Stimulated activated naive CD4-positive, alpha-beta T cell treated with Interleukin-2 at 50 U/mL for 16 hours (primary cell): ENCODE measurements around the gene LIN7B.
"Not testable (repeated sequence)": the region's sequence is repeated elsewhere in the genome, so short reads cannot be mapped to it uniquely, and the experiment has no call there.

Experiments
- DNase-seq: peaks from one replicate; lab custom pipeline; 2025; lab: John Stamatoyannopoulos, UW

LIN7B gene

DNA sequence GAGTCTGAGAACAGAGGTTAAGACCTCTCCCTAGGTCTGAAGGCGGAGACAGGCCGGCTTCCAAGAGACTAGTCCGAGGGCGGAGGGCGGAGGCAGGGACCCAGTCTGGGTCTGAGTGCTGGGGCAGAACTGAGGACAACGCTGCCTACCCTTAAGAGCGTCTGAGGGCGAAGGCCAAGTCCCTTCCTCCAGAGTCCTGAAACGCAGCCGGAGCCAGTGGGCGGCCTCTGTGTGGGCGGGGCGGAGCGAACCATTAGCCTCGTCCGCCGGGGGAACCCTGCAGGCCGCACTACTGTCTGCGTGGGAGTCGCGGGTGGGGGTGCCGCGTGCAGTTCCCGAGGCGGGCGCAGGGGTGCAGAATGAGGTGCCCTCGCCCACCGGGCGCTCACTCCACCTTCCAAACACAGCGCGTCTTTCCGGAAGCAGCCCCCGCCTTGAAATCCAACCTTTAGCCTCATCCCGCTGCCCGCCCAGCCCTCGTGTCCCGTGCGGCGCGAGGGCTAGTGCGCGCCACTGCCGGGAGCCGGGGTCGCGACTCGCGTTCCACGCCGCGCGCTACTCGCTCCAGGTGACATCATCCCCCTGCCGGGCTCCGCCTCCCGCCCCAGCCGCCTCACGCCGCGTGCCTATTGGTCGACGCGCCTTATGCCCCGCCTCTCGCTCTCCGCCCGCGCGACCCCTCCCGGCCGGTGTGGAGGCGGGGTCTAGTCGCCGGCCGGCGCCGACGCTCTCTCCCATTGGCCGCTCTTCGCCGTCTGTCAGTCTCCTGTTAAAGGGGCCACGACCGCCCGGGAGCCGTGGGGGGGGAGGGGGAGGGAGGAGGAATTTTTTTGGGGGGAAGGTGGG, 4.6 kb downstream of the LIN7B start, which contains the start of gene C19orf73:
Gene C19orf73, minus strand, starts transcription at position 579 of the 846 bp plus-strand sequence. Its CDS starts 121 bp downstream, at position 458.
- peak; percentile 91 for DNase-seq

DNA sequence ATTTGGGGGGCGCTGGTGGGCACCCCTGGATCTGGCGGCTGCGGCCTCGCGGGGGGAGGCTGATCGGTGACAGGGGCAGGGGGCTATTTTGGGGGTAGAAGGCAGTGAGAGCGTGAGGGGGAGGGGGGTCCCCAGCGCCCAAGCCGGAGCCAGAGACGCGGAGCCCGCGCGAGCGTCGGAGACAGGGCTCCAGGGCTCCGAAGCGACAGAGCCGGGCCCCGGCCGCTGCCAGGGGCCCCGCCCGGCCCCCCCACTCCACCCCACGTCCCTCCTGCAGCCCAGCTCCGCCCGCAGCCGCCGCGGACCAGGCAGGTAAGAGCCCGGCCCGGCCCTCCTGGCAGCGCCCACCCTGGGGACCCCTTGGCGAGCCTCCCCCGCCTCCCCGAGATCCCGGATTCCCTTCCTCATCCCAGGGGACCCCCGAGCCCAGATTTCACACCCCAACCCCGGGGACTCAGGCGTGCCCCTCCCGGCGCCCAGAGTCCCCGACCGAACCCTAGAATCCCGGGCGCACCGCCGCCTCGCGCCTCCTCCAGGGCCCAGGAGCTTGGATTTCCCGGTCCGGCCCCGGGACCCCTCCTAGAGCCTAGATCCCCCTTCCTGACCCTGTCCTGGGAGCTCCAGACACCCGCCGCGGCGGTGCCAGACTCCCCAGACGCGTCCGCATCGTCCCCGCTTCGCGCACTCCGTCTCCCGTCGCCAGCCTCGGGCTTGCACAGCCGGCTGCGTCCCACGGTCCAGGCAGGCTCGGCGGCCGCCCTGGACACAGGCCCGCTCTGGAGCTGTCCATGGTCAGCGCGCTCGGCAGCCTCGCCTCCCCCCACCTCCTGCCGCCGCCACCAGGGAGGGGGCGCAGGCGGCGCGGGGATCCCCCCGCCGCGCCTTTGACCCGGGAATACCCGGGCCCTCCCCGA, 5.5 kb downstream of the LIN7B start, which contains the start of gene PPFIA3:
Gene PPFIA3, plus strand, starts transcription at position 134 of the 914 bp plus-strand sequence. CDS start 8,330 bp downstream, outside the sequence.
- no peak for DNase-seq

DNA sequence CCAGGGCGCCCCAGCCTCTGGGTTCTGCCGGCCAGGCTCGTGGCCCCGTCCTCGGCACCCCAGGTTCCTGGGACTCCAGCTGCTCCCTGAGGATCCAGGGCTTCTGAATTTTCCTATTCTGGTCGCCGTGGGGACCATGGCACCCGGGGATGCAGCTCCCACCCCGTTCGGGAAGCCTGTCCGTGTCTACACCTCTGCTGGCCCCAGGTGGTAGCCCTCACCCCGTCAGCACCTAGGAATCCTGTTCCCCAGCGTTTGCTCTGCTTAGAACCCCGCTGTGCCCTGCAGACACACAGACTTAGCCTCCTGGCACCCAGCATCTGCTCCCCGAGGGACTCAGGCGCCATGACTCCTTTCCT, 6.1 kb downstream of the LIN7B start:
- no peak for DNase-seq

DNA sequence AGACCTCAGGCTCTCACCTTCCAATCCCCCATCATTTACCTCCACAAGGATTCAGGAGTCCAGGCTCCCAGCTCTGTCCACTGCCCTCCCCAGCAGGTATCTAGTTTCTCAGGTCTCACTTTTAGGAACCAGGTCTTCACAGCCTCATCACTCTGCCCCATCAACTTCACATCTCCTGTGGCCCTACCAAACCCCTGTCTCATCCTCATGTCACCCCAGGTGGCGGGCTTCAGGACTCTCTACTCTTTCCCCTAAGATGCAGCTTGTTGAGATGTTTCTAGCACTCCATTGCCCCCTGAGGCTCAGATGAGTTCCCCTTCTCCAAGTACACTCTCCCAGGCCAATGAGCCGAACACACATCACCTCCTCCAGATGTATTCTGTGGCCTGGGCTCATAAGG, 6.7 kb downstream of the LIN7B start:
- DNase-seq = no peak

DNA sequence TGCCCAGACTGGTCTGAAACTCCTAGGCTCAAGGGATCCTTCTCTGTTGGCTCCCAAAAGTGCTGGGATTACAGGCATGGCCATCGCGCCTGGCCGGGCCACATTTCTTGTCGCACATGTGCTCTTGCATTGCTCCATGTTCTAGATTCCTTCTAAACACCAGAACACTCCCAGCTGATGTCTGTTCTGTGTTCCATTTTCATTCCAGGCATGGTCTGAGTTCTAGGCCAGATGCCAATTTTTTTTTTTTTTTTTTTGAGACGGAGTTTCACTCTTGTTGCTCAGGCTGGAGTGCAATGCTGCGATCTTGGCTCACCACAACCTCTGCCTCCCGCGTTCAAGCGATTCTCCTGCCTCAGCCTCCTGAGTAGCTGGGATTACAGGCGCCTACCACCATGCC, 7.7 kb downstream of the LIN7B start:
- DNase-seq = not testable (repeated sequence)

DNA sequence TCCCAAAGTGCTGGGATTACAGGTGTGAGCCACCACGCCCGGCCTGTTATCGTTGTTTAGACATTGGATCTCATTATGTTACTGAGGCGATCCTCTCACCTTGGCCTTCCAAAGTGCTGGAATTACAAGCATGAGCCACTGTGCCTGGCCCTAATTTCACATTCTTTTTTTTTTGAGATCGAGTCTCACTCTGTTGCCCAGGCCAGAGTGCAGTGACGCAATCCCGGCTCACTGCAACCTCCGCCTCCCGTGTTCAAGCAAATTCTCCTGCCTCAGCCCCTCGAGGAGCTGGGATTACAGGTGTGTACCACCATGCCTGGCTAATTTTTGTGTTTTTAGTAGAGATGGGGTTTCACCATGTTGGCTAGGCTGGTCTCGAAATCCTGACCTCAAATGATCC, 9.1 kb downstream of the LIN7B start:
- not testable (repeated sequence) for DNase-seq

DNA sequence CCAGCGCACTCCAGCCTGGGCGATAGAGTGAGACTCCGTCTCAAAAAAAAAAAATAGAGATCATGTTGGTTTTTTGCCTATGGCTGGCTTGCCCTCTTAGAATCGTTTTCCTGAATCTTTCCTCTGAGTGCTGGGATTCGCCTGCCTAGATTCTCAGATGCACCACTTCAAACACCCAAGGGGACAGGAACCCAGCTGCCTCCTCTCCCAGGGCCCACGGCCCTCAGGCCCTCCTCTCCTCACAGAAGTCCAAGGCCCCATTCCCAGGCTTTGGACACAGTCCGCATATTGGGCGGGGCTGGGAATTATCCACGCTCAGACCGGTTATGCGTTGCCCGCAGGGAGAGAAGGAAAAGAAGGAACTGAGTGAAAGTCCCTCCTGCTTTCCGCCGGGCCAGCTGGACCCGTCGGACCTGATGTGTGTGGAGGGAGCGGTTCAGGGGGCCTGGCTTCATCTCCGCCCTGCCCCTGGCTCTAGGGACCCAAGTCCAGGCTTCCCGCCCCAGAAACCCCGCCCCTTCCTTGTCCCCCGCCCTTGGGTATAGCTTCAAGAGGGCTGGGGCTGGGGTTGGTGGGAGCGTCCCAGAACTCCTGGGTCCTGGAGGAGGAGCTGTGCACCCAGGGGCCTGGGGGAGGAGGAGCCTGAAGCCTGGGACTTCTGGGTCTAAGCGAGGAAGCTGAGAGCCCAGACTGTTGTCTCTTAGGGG, 11.0 kb downstream of the LIN7B start:
- DNase-seq = no peak

DNA sequence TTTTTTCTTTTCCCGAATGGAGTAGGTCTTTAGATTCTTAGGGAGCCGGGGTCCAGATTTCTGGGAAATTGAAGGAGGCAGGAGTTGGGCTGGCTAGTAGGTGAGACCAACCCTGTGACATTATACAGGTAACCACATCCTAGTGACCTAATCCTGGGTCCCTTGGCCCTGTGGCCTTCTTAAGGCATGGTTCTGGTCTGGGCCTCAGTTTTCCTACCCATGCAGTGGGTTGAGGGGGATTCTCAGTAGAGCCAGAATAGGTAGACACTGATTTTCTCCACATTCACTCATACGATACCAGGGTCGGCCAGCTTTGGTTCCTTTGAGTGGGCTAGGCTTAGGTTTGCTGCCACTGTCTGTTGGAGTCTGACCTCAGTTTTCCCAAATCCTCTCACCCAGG, 12.4 kb downstream of the LIN7B start:
- DNase-seq = no peak

DNA sequence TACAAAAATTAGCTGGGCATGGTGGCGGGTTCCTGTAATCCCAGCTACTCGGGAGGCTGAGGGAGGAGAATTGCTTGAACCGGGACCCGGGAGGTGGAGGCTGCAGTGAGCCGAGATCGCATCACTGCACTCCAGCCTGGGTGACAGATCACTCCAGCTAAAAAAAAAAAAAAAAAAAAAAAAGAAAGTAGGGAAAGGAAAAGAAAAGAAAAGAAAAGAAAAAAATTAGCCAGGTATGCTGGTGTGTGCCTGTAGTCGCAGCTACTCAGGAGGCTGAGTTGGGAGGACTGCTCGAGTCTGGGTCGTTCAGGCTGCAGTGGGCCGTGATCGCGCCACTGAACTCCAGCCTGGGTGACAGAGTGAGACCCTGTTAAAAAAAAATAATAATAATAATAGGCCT, 13.1 kb downstream of the LIN7B start:
- DNase-seq = not testable (repeated sequence)

DNA sequence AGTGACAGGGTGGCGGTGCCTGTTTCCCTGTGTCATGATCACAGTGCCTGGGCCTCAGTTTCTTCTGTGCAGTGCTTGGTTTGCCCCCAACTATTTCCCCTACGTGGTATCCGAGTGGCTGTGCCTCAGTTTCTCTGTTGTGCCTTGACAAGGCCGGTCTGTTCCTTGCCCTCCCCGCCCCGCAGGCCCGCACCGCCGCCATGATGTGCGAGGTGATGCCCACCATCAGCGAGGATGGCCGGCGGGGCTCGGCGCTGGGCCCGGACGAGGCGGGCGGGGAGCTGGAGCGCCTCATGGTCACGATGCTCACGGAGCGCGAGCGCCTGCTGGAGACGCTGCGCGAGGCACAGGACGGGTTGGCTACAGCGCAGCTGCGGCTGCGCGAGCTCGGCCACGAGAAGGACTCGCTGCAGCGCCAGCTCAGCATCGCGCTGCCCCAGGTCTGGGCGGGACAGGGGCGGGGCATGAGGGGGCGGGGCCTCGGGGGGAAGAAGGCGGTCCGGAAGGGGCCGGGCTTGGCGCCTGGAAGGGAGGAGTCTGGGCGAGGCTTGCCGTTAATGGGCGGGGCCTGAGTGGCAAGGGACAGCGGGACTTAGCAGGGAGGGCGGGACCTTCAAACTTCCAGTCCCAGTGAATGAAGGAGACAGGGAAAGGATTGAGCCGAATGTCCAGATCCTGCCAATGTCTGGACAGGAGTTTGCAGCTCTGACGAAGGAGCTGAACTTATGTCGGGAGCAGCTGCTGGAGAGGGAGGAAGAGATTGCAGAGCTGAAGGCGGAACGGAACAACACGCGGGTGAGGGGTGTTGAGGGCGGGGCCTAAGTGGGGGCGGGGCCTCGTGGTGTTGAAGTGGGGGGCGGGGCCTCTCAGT, 13.7 kb downstream of the LIN7B start:
- peak; percentile 92 for DNase-seq

DNA sequence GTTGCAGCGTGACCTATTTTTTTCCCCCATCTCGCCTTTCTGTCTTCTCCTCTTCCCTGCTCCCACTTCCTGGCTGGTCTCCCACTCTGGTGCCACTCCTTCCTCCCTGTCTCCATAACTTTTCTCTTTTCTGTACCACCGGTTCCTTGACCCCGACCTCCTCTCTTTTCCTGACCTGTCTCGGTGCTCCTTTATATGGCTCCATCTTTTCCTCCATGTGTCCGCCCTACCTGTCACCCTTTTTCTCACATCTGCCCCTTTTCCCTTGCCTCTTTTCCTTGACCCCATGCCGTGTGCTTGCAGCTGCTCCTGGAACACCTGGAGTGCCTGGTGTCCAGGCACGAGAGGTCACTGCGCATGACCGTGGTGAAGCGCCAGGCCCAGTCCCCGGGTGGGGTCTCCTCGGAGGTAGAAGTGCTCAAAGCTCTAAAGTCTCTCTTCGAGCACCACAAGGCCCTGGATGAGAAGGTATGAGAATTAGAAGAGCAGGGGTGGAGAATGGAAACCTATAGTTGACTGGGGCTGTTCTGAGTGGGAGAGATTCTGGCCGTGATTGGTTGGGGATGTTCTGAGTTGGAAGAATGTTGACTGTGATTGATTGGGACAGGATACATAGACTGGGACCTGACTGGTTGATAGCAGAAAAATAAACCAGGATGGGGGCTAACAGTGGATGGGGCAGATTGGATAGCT, 14.5 kb downstream of the LIN7B start:
- no peak for DNase-seq

DNA sequence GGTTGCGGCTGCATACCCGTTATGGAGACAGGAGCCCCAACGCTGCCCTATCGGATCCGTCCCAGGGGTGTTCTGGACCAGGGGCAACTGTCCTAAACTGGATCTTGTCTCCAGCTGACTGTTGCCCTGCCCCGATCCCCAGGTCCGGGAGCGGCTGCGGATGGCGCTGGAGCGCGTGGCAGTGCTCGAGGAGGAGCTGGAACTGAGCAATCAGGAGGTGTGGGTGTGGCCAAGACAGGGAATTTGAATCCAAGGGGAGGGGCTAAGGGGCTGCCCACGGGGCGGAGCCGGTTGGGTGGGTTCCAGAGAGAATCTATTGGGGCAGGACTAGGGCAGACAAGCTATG, 15.0 kb downstream of the LIN7B start:
- DNase-seq = no peak

DNA sequence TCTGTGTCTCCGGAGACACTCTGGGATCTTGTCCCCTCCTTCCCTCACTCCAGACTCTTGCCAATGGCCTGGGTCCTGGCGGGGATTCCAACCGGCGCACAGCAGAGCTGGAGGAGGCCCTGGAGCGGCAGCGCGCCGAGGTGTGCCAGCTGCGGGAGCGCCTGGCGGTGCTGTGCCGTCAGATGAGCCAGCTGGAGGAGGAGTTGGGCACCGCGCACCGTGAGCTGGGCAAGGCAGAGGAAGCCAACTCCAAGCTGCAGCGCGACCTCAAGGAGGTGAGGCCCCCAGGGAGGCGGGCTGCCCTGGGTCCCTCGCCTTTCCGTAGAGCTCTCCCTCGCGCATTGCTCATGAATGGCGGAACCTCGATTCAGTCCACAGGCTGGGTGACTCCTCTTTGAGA, 16.2 kb downstream of the LIN7B start:
- DNase-seq = no peak

DNA sequence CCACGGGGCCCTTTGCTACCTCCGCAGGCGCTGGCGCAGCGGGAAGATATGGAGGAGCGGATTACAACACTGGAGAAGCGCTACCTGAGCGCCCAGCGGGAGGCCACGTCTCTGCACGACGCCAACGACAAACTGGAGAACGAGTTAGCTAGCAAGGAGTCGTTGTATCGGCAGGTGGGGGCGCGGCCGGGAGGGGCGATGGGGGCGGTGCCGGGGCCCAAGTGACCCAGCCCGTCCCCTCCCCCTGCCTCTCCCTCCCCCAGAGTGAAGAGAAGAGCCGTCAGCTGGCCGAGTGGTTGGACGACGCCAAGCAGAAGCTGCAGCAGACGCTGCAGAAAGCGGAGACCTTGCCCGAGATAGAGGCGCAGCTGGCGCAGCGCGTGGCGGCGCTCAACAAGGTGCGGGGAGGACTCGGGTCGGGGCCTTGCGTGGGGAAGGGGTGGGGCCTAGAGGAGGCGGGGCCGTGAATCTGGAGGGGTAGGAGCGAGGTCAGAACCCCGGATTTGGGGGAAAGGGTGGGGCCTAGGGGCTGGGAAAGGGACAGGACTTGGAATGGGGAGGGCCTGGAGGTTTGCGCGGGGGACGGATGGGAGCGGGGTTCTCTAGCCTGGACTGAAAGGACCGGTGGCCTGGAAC, 18.9 kb downstream of the LIN7B start:
- no peak for DNase-seq

DNA sequence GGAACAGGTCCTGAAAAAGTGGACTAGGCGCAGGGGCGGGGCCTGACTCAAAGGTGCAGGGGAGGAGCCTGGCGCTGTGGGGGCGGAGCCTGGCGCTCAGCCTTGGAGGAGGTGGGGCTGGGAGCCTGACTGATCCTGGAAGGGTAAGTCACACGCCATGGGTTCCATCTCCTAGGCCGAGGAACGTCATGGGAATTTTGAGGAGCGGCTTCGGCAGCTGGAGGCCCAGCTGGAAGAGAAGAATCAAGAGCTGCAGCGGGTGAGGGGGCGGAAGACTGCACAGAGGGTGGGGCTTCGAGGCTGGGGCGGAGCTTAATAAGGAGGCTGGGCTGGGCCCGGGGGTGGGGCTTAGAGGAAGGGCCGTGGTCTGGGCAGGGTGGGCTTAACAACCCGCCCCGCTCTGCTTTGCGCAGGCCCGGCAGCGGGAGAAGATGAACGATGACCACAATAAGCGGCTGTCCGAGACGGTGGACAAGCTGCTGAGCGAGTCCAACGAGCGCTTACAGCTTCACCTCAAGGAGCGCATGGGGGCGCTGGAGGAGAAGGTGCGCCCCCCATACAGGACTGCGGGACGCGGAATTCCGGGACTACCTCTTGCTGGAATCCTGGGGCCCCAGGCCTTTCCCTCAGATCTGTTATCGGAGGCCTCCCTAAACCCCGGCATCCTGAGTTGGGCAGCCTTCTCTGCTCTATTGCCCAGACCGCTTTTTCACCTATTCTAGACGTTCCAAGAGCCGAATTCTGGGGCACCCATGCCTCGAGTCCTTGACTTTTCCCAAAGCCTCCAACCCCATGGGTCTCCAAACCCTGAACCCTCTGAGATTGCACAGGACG, 19.7 kb downstream of the LIN7B start:
- peak; percentile 19 for DNase-seq

DNA sequence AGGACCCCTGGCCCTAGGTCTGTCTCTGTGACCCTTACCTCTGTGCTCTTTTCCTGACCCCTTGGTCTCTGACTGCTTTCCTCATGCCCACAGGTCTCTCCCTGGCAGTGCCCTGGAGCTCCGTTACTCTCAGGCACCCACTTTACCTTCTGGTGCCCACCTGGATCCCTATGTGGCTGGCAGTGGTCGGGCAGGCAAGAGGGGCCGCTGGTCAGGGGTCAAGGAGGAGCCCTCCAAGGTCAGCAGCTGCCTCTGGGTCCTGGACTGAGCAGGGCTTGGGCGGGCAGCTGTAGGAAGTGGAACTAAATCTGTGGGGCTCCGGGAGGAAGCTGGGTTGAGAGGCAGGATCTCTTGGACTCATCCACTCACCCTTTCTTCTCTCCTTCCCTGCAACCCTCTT, 21.5 kb downstream of the LIN7B start:
- DNase-seq = no peak

DNA sequence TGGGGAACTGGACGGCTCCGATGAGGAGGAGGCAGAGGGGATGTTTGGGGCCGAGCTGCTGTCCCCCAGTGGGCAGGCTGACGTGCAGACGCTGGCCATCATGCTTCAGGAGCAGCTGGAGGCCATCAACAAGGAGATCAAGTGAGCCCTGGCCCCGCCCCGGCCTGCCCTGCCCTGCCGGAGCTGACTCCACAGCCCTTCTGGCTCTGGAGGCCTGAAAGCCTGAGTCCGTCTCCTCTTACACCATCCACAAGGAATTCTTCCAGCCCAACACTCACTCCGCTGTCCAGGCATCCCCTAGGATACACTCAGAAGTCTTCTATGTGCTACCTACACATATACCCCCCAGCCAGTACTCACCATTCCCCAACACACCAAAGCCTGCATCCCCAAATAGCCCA, 22.6 kb downstream of the LIN7B start:
- no peak for DNase-seq

DNA sequence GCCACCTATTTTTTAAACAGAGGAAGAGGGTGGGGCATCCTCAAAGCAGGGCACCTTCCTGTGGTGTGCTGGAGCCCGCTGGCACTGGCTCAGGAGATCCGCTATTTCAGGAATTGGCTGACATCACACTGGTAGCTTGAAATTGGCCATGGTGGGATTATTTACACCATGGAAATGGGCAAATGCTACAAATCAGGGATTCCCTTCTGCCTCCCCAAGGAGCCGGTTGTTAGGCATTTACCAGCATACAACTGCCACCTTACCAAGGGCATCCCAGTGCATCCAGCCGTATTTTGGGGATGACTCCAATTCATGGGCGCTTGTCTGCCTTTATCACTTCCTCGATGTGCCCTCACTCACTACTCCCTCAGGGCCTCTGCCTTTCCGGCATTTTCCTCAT, 26.8 kb downstream of the LIN7B start:
- no peak for DNase-seq

DNA sequence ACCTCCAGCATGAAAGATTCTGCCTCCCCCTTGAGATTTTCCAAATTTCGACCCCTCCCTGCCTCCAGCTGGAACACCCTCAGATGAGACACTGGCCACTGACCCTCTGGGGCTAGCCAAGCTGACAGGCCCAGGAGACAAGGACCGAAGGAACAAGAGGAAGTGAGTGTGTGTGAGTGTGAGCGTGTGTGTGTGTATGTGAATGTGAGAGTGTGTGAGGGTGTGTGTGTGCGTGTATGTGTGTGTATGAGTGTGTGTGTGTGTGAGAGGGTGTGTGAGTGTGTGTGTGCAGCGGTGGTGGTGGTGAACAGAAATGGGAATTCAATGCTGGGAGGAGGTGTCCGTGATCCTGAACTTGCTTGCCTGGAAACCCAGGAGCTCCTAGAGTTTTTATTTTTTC, 27.2 kb downstream of the LIN7B start:
- DNase-seq = no peak
